Endodermal cell (in vitro differentiated cells): ENCODE measurements around the gene SENP2. TPM values are rescaled to one million over a fixed set of nuclear protein-coding genes. Genes with fewer than 3 reads are reported as not detected.
A peak's percentile ranks its signal among the peaks of the same experiment; 100 is the strongest.
"Not testable (repeated sequence)": the region's sequence is repeated elsewhere in the genome, so short reads cannot be mapped to it uniquely, and the experiment has no call there.

Source experiments
- DNase-seq: peaks from one replicate; pipeline ENCODE4 v3.0.0-alpha.2; 2017
- H3K27ac ChIP-seq: 2 replicates; pipeline ENCODE4 v1.5.1; 2013; ENCODE audit warnings: mild to moderate bottlenecking, low read depth, low read length, moderate library complexity
- H3K27me3 ChIP-seq: 2 replicates; pipeline ENCODE4 v1.6.1; 2013; ENCODE audit warnings: mild to moderate bottlenecking, low read length, moderate library complexity; ENCODE audit not compliant: insufficient read depth, control insufficient read depth, poor library complexity, severe bottlenecking
- H3K36me3 ChIP-seq: 2 replicates; pipeline ENCODE4 v1.7.0; 2013; ENCODE audit warnings: mild to moderate bottlenecking, low read length, moderate library complexity; ENCODE audit not compliant: control insufficient read depth, insufficient read depth
- H3K4me1 ChIP-seq: one replicate; pipeline ENCODE4 v1.7.0; 2013; ENCODE audit warnings: low read length; ENCODE audit not compliant: control insufficient read depth, insufficient read depth
- H3K4me3 ChIP-seq: 2 replicates; pipeline ENCODE4 v1.5.1; 2013; ENCODE audit warnings: mild to moderate bottlenecking, low read length, moderate library complexity
- H3K9ac ChIP-seq: 2 replicates; pipeline ENCODE4 v1.6.1; 2013; ENCODE audit warnings: mild to moderate bottlenecking, low read length, moderate library complexity; ENCODE audit not compliant: poor library complexity, severe bottlenecking; ENCODE audit errors: extremely low read depth
- H3K9me3 ChIP-seq: 2 replicates; pipeline ENCODE4 v1.6.1; 2013; ENCODE audit warnings: mild to moderate bottlenecking, low read length, moderate library complexity; ENCODE audit not compliant: control insufficient read depth
- H3K27ac Mint-ChIP-seq: 2 replicates; pipeline ENCODE4 v1.8.0; 2020; ENCODE audit warnings: mixed read lengths
- H3K27me3 Mint-ChIP-seq: 2 replicates; pipeline ENCODE4 v1.8.0; 2021; ENCODE audit warnings: mild to moderate bottlenecking, mixed read lengths; ENCODE audit not compliant: insufficient read depth
- H3K36me3 Mint-ChIP-seq: 2 replicates; pipeline ENCODE4 v1.8.0; 2020; ENCODE audit warnings: low read depth, mixed read lengths
- H3K4me1 Mint-ChIP-seq: 2 replicates; pipeline ENCODE4 v1.8.0; 2020; ENCODE audit warnings: mixed read lengths
- H3K4me3 Mint-ChIP-seq: 2 replicates; pipeline ENCODE4 v1.8.0; 2020; ENCODE audit warnings: mild to moderate bottlenecking, moderate library complexity, mixed read lengths
- H3K9me3 Mint-ChIP-seq: 2 replicates; pipeline ENCODE4 v1.8.0; 2020; ENCODE audit warnings: mild to moderate bottlenecking, mixed read lengths
- WGBS, 2 experiments: methylation state at CpG; one replicate each; pipeline versions ENCODE4 v1.1.5 to v1.1.7; 2013; ENCODE audit warnings: missing lambda C conversion rate in 2 of 2, mixed read lengths in 1 of 2; ENCODE audit not compliant: insufficient coverage in 1 of 2, insufficient read length in 1 of 2; 5-methylcytosine and 5-hydroxymethylcytosine counted together
- total RNA-seq, 2 donors: library from RNA; stranded (reverse); fragmentation: NEBNext Ultra II Directional in 1 of 2; extraction: Animal tissue kit (Norgen Biotek cat#: 25700) in 1 of 2; gene quantifications; 2 replicates in 1 of 2; 3 replicates in 1 of 2; pipeline ENCODE4 v1.2.1, GENCODE V29; 2021
- TF ChIP-seq, protein P1 (sequence below): fragments of 200-600 bp; sonication (generic); conservative IDR thresholded peaks from 2 replicates; pipeline ENCODE4 v1.5.0; 2021; ENCODE audit warnings: antibody characterized with exemption, mild to moderate bottlenecking

Gene SENP2
- total RNA-seq, 2 donors from 2014 or later, result 44.6 to 46.4 TPM

DNA sequence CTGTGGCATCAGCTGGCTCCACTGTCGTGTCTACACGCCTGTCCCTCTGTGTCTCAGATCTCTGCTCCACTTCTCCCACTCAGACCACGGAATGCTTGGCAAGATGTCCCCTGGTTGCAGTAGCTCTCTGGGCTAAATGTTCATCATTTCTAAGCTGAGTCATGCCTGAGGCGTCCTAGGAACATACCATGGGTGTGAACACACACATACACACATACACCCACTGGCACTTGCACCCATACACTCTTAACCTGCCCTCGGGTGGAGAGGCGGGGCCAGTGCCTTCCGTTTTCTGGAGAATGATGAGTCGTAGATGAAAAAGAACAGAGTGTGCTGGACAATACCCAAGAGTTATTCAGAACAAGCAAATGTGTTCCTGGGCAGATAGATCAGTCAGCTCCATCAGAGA lies 72.4 kb downstream of the SENP2 start:
- peak overlapping the region; percentile 68 for H3K27ac Mint-ChIP-seq
- H3K9me3 Mint-ChIP-seq, result no peaks in the 10 kb centered on the region
- H3K36me3 ChIP-seq, result peaks cover 64% of the 10 kb centered on the region
- H3K4me3 Mint-ChIP-seq, result no peak overlapping the region
- H3K9me3 ChIP-seq, result no peaks in the 10 kb centered on the region
- H3K4me1 Mint-ChIP-seq, result no peaks in the 10 kb centered on the region
- TF ChIP-seq, protein P1, sequence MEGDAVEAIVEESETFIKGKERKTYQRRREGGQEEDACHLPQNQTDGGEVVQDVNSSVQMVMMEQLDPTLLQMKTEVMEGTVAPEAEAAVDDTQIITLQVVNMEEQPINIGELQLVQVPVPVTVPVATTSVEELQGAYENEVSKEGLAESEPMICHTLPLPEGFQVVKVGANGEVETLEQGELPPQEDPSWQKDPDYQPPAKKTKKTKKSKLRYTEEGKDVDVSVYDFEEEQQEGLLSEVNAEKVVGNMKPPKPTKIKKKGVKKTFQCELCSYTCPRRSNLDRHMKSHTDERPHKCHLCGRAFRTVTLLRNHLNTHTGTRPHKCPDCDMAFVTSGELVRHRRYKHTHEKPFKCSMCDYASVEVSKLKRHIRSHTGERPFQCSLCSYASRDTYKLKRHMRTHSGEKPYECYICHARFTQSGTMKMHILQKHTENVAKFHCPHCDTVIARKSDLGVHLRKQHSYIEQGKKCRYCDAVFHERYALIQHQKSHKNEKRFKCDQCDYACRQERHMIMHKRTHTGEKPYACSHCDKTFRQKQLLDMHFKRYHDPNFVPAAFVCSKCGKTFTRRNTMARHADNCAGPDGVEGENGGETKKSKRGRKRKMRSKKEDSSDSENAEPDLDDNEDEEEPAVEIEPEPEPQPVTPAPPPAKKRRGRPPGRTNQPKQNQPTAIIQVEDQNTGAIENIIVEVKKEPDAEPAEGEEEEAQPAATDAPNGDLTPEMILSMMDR, result no peak
- WGBS, 2 experiments, result 92 to 96% methylated on average over 5 to 8 of the region's 8 CpGs
- H3K4me1 ChIP-seq, result no peaks in the 10 kb centered on the region
- no peak overlapping the region for H3K4me3 ChIP-seq
- H3K27me3 Mint-ChIP-seq, result no peaks in the 10 kb centered on the region
- no peaks in the 10 kb centered on the region for H3K27me3 ChIP-seq
- no peak overlapping the region for H3K9ac ChIP-seq
- H3K27ac ChIP-seq, result no peak overlapping the region
- no peak for DNase-seq
- H3K36me3 Mint-ChIP-seq, result peaks cover 63% of the 10 kb centered on the region

DNA sequence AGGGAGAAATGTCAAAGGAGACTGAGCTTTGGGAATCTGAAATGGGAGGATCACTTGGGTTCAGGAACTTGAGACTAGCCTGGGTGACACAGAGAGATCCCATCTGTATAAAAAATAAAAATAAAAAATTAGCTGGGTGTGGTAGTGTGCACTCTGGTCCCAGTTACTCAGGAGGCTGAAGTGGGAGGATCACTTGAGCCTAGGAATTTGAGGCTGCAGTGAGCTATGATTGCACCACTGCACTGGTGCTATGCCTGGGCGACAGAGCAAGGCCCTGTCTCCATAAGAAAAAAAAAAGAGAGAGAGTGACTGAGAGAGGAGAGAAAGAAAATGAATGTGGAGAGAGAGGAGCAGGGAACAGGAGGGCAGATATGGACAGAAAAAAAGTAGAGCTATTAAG lies 72.8 kb downstream of the SENP2 start:
- Histone ChIP-seq H3K4me1 (no peaks in the 10 kb centered on the region), H3K27ac (no peak overlapping the region), H3K4me3 (no peak overlapping the region), H3K36me3 (peaks cover 65% of the 10 kb centered on the region), H3K9ac (no peak overlapping the region), H3K9me3 (peaks cover under 1% of the 10 kb centered on the region), H3K27me3 (no peaks in the 10 kb centered on the region)
- DNase-seq, result no peak
- Mint-ChIP-seq H3K4me1 (no peaks in the 10 kb centered on the region), H3K27me3 (no peaks in the 10 kb centered on the region), H3K4me3 (no peak overlapping the region), H3K36me3 (peaks cover 60% of the 10 kb centered on the region), H3K9me3 (no peaks in the 10 kb centered on the region), H3K27ac (peak overlapping the region; percentile 68)
- WGBS, 2 experiments, result 89 to 96% methylated on average over 1 of the region's 1 CpG
- TF ChIP-seq, protein P1, result no peak

DNA sequence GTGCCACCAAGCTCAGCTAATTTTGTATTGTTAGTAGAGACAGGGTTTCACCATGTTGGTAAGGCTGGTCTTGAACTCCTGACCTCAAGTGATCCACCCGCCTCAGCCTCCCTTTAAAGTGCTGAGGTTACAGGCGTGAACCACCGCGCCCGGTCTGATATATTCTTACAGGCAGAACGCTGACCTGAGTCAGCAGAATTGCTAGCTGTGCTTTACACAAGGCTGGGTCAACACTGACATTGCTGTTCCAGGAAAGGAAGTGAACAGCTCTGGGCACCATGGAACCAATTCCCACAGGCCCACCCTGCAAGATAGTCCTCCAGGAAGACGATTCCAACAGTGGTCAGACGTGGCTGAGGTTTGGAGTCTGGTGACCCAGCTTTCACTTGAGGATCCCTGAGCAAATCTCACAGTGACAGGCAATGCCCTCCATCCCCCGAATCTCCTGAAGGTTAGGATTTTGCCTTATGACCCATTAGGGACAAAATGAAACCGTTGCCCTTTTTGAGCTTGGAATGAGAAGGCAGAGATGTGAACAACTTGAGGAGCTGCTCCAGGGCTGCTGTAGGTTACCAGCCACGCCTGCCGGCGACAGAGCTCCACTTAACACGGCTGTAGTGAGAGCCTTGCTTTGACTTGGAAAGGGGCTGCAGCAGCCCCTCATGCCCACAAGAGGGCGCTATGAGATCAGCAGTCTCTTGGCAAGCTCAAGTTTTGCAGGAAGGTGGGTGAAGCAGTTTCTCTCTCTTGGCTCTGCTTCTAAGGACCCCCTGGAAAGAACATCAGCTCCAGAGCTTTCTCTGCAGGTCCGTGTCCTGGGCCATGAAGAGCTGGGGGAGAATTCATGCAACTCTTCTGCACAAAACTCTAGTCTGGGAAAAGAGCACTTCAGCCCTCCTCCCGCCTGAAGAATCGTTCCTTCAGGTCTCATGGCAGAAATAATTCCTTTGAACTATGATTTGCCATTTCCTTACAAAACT lies 74.1 kb downstream of the SENP2 start:
- TF ChIP-seq, protein P1, result peak; percentile 99

DNA sequence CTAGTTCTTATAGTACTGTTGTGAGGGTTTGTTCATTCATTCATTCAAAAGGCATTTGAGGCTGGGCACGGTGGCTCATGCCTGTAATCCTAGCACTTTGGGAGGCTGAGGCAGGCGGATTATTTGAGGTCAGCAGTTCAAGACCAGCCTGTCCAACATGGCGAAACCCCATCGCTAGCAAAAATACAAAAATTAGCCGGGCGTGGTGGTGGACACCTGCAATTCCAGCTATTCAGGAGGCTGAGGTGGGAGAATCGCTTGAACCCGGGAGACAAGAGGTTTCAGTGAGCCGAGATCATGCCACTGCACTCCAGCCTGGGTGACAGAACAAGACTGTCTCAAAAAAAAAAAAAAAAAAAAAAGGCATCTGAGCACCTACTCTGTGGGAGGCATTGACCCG lies 75.2 kb downstream of the SENP2 start:
- peaks cover 52% of the 10 kb centered on the region for H3K36me3 ChIP-seq
- H3K27me3 ChIP-seq, H3K27me3 Mint-ChIP-seq, H3K4me3 Mint-ChIP-seq, H3K4me1 Mint-ChIP-seq, H3K9me3 Mint-ChIP-seq, H3K27ac ChIP-seq, H3K9ac ChIP-seq, H3K27ac Mint-ChIP-seq, H3K9me3 ChIP-seq, DNase-seq, H3K4me1 ChIP-seq, H3K4me3 ChIP-seq: not testable (repeated sequence)
- H3K36me3 Mint-ChIP-seq, result peaks cover 56% of the 10 kb centered on the region
- 91 to 95% methylated on average over 8 to 10 of the region's 10 CpGs for WGBS, 2 experiments

More for the DNA sequence above, 74.1 kb downstream of the SENP2 start:
- no peaks in the 10 kb centered on the region for H3K4me1 ChIP-seq
- Mint-ChIP-seq H3K27ac (no peak overlapping the region), H3K36me3 (peaks cover 61% of the 10 kb centered on the region), H3K27me3 (no peaks in the 10 kb centered on the region), H3K9me3 (no peaks in the 10 kb centered on the region), H3K4me3 (no peak overlapping the region), H3K4me1 (no peaks in the 10 kb centered on the region)
- peaks cover 7% of the 10 kb centered on the region for H3K9me3 ChIP-seq
- DNase-seq, result peak; percentile 96
- no peak overlapping the region for H3K27ac ChIP-seq
- H3K4me3 ChIP-seq, result no peak overlapping the region
- peaks cover 62% of the 10 kb centered on the region for H3K36me3 ChIP-seq
- H3K9ac ChIP-seq, result no peak overlapping the region
- H3K27me3 ChIP-seq, result no peaks in the 10 kb centered on the region
- WGBS, 2 experiments, result 66 to 73% methylated on average over 17 to 18 of the region's 18 CpGs
